GM23338 (cell line): ENCODE results near the gene CHMP6. TPM values are rescaled to one million over a fixed set of nuclear protein-coding genes. Genes with fewer than 3 reads are reported as not detected.

ENCODE experiments used
- ATAC-seq: fragments of 200-7000 bp; cut with Tn5 transposase; 3 replicates; pipeline ENCODE4 v1.9.1; 2020
- DNase-seq: peaks from one replicate; pipeline ENCODE4 v3.0.0-alpha.2; 2015; ENCODE audit warnings: low spot score
- H2AFZ ChIP-seq: fragments of 200-600 bp; sonication (generic); 2 replicates; pipeline ENCODE4 v1.8.0; 2016; ENCODE audit warnings: antibody characterized with exemption, mild to moderate bottlenecking, moderate library complexity
- H3F3A ChIP-seq: fragments of 200-600 bp; sonication (generic); replicated peaks from 2 replicates; pipeline ENCODE4 v1.8.0; 2017; ENCODE audit warnings: antibody characterized with exemption, mixed run types, low read depth
- H3K27ac ChIP-seq: fragments of 200-600 bp; sonication (generic); 2 replicates; pipeline ENCODE4 v1.6.1; 2016; ENCODE audit warnings: low read depth
- H3K27me3 ChIP-seq: fragments of 200-600 bp; sonication (generic); 2 replicates; pipeline ENCODE4 v1.8.0; 2016; ENCODE audit warnings: mild to moderate bottlenecking, mixed run types, moderate library complexity; ENCODE audit not compliant: insufficient read depth
- H3K36me3 ChIP-seq: fragments of 200-600 bp; sonication (generic); 2 replicates; pipeline ENCODE4 v1.8.0; 2016; ENCODE audit warnings: mild to moderate bottlenecking; ENCODE audit not compliant: insufficient read depth
- H3K4me1 ChIP-seq: fragments of 200-600 bp; sonication (generic); 2 replicates; pipeline ENCODE4 v1.8.0; 2016; ENCODE audit warnings: mild to moderate bottlenecking, moderate library complexity; ENCODE audit not compliant: insufficient read depth
- H3K4me2 ChIP-seq: fragments of 200-600 bp; sonication (generic); 2 replicates; pipeline ENCODE4 v1.7.1; 2017; ENCODE audit warnings: mixed run types
- H3K4me3 ChIP-seq: fragments of 200-600 bp; sonication (generic); 2 replicates; pipeline ENCODE4 v1.6.1; 2016; ENCODE audit warnings: mixed run types
- H3K79me2 ChIP-seq: fragments of 200-600 bp; sonication (generic); replicated peaks from 2 replicates; pipeline ENCODE4 v1.8.0; 2017; ENCODE audit warnings: mild to moderate bottlenecking; ENCODE audit not compliant: insufficient read depth
- H3K9me2 ChIP-seq: fragments of 200-600 bp; sonication (generic); 2 replicates; pipeline ENCODE4 v1.8.0; 2017; ENCODE audit not compliant: insufficient read depth
- H4K20me1 ChIP-seq: fragments of 200-600 bp; sonication (generic); replicated peaks from 2 replicates; pipeline ENCODE4 v1.8.0; 2017; ENCODE audit warnings: mild to moderate bottlenecking; ENCODE audit not compliant: insufficient read depth
- H3K27ac Mint-ChIP-seq: 2 replicates; pipeline ENCODE4 v1.8.0; 2020; ENCODE audit warnings: inconsistent platforms, mild to moderate bottlenecking, moderate library complexity, mixed read lengths
- H3K27me3 Mint-ChIP-seq: 3 replicates; pipeline ENCODE4 v1.8.0; 2022; ENCODE audit warnings: low read depth, mild to moderate bottlenecking, moderate library complexity, mixed read lengths, inconsistent platforms; ENCODE audit not compliant: insufficient read depth, poor library complexity
- H3K36me3 Mint-ChIP-seq: 3 replicates; pipeline ENCODE4 v1.8.0; 2021; ENCODE audit warnings: low read depth, mild to moderate bottlenecking, inconsistent platforms, moderate library complexity, mixed read lengths
- H3K4me1 Mint-ChIP-seq: 3 replicates; pipeline ENCODE4 v1.8.0; 2020; ENCODE audit warnings: mild to moderate bottlenecking, inconsistent platforms, mixed read lengths
- H3K4me3 Mint-ChIP-seq: 3 replicates; pipeline ENCODE4 v1.8.0; 2021; ENCODE audit warnings: moderate library complexity, mild to moderate bottlenecking, inconsistent platforms, mixed read lengths
- H3K9me3 Mint-ChIP-seq: 3 replicates; pipeline ENCODE4 v1.8.0; 2020; ENCODE audit warnings: moderate library complexity, mild to moderate bottlenecking, inconsistent platforms, mixed read lengths
- CREB1 ChIP-seq: fragments of 250-450 bp; sonication (Bioruptor Pico); IDR thresholded peaks from 2 replicates; pipeline ENCODE4 v1.5.0; 2020; ENCODE audit warnings: low read depth, mild to moderate bottlenecking, moderate library complexity
- EZH2 ChIP-seq: fragments of 200-600 bp; sonication (generic); IDR thresholded peaks from one replicate; pipeline ENCODE4 v1.8.0; 2017; ENCODE audit warnings: antibody characterized with exemption, mild to moderate bottlenecking, low read depth; ENCODE audit not compliant: unreplicated experiment
- EZH2phosphoT487 ChIP-seq: fragments of 200-600 bp; sonication (generic); IDR thresholded peaks from one replicate; pipeline ENCODE4 v1.8.1; 2018; ENCODE audit warnings: antibody characterized with exemption; ENCODE audit not compliant: unreplicated experiment
- JUNB ChIP-seq: IDR thresholded peaks from one replicate; pipeline ENCODE4 v1.6.1; 2016; ENCODE audit warnings: antibody characterized with exemption; ENCODE audit not compliant: unreplicated experiment
- NANOG ChIP-seq: IDR thresholded peaks from 2 replicates; pipeline ENCODE4 v1.6.1; 2016; ENCODE audit warnings: antibody characterized with exemption, borderline replicate concordance
- POLR2AphosphoS5 ChIP-seq: IDR thresholded peaks from 2 replicates; pipeline ENCODE4 v1.6.1; 2016; ENCODE audit warnings: antibody characterized with exemption, low read depth
- REST ChIP-seq: IDR thresholded peaks from one replicate; pipeline ENCODE4 v1.6.1; 2018; ENCODE audit warnings: antibody characterized with exemption; ENCODE audit not compliant: unreplicated experiment
- STAT1 ChIP-seq: IDR thresholded peaks from one replicate; pipeline ENCODE4 v1.6.1; 2016; ENCODE audit warnings: antibody characterized with exemption; ENCODE audit not compliant: unreplicated experiment
- ZNF114 ChIP-seq: fragments of 250-450 bp; sonication (Bioruptor Pico); IDR thresholded peaks from 2 replicates; pipeline ENCODE4 v1.5.0; 2020; ENCODE audit warnings: mild to moderate bottlenecking, moderate library complexity
- polyA plus RNA-seq: library from polyadenylated mRNA; unstranded; fragments of >200 nt; fragmentation: Nextera tagmentation; extraction: Ambion mirVana; gene quantifications from 2 replicates; pipeline ENCODE4 v1.2.1, GENCODE V29; 2016
- total RNA-seq: library from RNA; depleted of rRNA; stranded (reverse); fragments of >200 nt; shearing (Covaris generic); gene quantifications from 2 replicates; pipeline ENCODE4 v1.2.3, GENCODE V29; 2014
- TF ChIP-seq, protein P1 (sequence below): IDR thresholded peaks from 2 replicates; pipeline ENCODE4 v1.6.1; 2016; ENCODE audit warnings: antibody characterized with exemption

CHMP6 gene
- total and polyA plus RNA-seq, 2 experiments from 2014 or later: 12.3 to 14.0 TPM

DNA sequence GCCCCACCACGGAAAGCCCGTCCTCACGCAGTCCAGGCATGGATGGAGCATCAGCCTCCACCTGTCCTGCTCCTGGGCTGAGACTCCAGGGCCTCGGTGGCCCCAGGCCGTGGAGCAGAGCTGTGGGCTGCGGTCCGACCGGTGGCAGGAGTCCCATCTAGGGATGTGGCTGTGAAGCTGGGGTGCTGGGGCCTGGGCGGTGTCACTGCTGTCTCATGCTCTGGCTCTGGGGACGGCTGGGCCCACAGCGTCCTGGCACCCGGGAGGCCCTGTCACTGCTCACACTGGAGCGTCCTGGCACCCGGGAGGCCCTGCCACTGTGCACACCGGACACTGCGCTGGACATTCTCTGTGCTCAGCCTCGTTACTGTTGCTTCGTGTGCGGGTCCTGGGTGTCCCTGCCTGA is 51.7 kb downstream of the CHMP6 start:
- H3K27me3 ChIP-seq: no peaks in the 10 kb centered on the region
- Mint-ChIP-seq H3K27me3 (peaks cover 15% of the 10 kb centered on the region), H3K9me3 (no peaks in the 10 kb centered on the region), H3K36me3 (no peaks in the 10 kb centered on the region), H3K27ac (peak overlapping the region; percentile 39; the same call in 1 of the 2 replicates), H3K4me3 (no peak overlapping the region), H3K4me1 (peaks cover 10% of the 10 kb centered on the region)
- TF ChIP-seq STAT1 (no peak), POLR2AphosphoS5 (no peak), EZH2phosphoT487 (no peak), ZNF114 (no peak), NANOG (no peak), EZH2 (no peak), REST (no peak)
- no peaks in the 10 kb centered on the region for H3K4me1 ChIP-seq
- H3K27ac ChIP-seq: no peak overlapping the region
- ATAC-seq (no peak), DNase-seq (no peak)
- no peaks in the 10 kb centered on the region for H3K9me2 ChIP-seq
- no peaks in the 10 kb centered on the region for H3K36me3 ChIP-seq
- peaks cover 76% of the 10 kb centered on the region for H3K79me2 ChIP-seq
- H4K20me1 ChIP-seq: peaks cover 6% of the 10 kb centered on the region
- H3K4me2 ChIP-seq: no peak overlapping the region
- no peak overlapping the region for H3K4me3 ChIP-seq
- H2AFZ ChIP-seq: no peak overlapping the region
- peaks cover 4% of the 10 kb centered on the region; the same call in 1 of the 2 replicates for H3F3A ChIP-seq

GRCh38 chr17:81043725-81044427 is 52.2 kb downstream of the CHMP6 start:
- DNase-seq: peak; percentile 53
- Histone ChIP-seq H3K4me2 (no peak overlapping the region), H4K20me1 (peaks cover 6% of the 10 kb centered on the region), H3F3A (peaks cover 4% of the 10 kb centered on the region; the same call in 1 of the 2 replicates), H2AFZ (no peak overlapping the region), H3K79me2 (peaks cover 70% of the 10 kb centered on the region), H3K4me3 (no peak overlapping the region), H3K4me1 (no peaks in the 10 kb centered on the region), H3K27ac (no peak overlapping the region), H3K36me3 (no peaks in the 10 kb centered on the region), H3K9me2 (no peaks in the 10 kb centered on the region), H3K27me3 (no peaks in the 10 kb centered on the region)
- Mint-ChIP-seq H3K4me1 (peaks cover 10% of the 10 kb centered on the region), H3K9me3 (no peaks in the 10 kb centered on the region), H3K27me3 (peaks cover 15% of the 10 kb centered on the region), H3K4me3 (no peak overlapping the region), H3K27ac (peak overlapping the region; percentile 39; the same call in 1 of the 2 replicates), H3K36me3 (no peaks in the 10 kb centered on the region)
- peak; percentile 49 for ATAC-seq
- TF ChIP-seq REST (no peak), JUNB (no peak), CREB1 (no peak), EZH2phosphoT487 (no peak)
- TF ChIP-seq, protein P1, sequence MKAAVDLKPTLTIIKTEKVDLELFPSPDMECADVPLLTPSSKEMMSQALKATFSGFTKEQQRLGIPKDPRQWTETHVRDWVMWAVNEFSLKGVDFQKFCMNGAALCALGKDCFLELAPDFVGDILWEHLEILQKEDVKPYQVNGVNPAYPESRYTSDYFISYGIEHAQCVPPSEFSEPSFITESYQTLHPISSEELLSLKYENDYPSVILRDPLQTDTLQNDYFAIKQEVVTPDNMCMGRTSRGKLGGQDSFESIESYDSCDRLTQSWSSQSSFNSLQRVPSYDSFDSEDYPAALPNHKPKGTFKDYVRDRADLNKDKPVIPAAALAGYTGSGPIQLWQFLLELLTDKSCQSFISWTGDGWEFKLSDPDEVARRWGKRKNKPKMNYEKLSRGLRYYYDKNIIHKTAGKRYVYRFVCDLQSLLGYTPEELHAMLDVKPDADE: no peak
